Eye (tissue), 1 donor: ENCODE data around the gene GRIK4.
"Not testable (repeated sequence)": the region's sequence is repeated elsewhere in the genome, so short reads cannot be mapped to it uniquely, and the experiment has no call there.

Experiments
- DNase-seq: peaks from one replicate; pipeline ENCODE4 v3.0.0-alpha.2; 2015

Gene GRIK4

GRCh38 chr11:120787224-120787623, 275.7 kb downstream of the GRIK4 start:
- DNase-seq: not testable (repeated sequence)

DNA sequence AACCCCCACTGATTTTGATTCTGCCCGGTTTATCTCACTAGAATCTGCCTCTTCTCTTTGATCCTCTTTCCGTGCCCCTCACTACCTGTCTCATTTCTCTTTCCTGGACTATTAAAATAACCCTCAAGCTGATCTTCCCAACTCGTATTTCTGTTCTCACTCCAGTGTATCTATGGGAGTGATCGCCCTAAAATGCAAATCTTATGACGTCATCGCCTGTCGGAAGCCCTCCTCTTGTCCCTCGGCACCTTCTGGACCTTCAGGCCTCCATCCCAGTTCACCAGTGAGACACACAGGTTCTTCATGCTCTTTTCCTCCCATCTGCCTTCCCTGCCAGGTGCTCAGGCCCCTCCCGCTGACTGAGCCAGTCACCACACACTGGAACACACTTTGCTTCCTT, 277.8 kb downstream of the GRIK4 start:
- DNase-seq: no peak

GRCh38 chr11:120792306-120792705, 280.8 kb downstream of the GRIK4 start:
- DNase-seq: no peak

DNA sequence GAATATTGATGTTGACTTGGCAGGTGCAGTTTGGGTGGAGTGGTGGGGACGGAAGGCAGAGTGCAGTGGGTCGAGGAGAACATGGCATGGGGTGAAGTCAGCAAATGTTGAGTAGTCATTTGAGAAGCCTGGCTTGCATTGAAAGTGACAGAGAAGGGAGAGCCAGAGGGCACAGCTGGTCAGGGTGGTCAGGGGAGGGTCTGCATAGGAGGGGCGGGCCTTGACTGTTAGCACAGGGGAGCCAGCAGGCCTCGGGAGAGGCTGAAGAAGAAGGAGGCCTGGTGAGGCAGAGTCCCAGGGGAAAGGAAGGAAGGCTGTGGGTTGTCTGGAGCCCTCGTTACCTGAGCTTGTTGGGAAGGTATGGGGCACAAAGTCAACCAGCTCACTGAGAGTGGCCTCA, 281.6 kb downstream of the GRIK4 start:
- DNase-seq: no peak

GRCh38 chr11:120793806-120794479, 282.4 kb downstream of the GRIK4 start:
- no peak for DNase-seq

GRCh38 chr11:120794748-120795147, 283.2 kb downstream of the GRIK4 start:
- DNase-seq: no peak

DNA sequence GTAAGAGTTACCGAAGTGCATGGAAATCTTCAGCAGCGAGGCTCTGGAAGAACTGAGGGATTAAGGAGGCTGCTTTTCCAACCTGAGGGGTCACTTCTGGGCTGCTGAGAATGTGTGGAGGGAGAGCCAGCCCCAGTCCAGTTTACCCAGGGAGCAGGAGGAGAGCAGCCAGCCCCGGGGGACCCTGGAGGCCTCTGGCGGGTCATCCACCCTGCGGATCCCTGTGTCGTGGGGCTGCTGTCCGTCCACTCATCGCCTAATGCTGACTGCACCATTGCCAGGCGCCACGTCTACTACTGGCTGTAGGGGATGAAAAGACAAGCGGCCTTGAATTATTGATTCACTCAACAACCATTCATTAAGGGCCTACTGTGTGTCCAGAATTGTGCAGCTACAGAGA, 283.6 kb downstream of the GRIK4 start:
- DNase-seq: no peak

- no peak for DNase-seq
These were observed 285.6 kb downstream of the GRIK4 start for GRCh38 chr11:120797143-120797542.

- DNase-seq: no peak
These were observed 287.3 kb downstream of the GRIK4 start for GRCh38 chr11:120798854-120799253.

DNA sequence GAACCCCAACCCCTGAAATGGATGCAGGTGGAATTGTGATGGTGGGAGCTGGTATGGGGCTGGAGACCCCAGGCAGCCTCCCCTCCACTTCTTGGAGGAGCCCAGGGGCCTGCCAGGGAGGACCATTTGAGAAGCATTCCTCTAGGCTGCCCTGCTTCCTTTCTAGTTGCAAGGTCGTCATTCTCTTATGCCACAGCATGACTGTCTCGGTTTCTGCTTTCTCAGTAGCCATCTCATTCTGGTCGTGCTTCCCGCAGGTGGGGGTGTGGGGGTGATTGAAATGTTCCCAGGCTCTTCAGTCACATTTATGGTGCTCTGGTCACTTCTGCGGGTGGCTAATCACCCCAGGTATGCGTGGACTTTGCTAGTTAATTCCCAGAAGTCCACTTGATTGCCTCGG, 288.7 kb downstream of the GRIK4 start:
- DNase-seq: no peak

DNA sequence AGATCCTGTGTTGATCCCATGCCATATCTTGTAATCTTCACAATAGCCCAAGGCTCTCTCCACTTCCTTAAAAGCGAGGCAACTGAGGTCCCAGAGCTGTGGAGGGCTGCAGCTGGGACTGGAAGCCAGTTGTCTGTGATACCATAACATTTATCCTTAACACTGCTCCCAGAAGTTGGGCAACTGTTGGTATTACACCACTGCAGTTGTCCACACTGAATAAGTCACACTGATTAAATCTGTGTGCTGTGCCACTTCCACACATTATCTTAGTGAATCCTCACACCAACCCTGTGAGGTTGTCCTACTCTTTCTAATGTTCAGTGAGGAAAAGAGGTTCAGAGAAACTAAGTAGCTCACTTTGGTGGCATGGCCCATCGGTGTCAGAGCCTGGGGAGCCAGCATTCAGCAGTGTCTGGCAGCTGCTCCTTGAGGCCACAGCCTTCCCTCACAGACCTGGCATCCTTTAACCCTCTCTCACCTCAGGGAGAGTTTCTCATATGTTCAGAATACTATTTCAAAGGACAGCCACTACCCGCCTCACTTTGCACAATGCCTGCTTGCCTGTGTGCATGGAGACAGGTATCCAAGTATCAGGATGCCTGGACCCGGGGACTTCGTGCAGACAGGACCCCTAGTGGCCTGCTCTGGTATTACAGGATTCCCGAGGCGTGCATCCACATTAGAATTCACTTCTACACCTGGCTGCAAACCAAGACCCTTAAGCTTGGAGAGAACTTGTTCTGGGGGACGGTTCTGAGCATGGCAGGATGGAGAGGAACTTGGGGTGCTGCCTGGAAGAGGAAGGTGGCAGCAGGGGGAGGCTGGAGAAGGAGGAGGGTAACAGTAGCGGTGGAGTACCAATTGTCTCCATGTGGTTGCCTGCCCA, 290.5 kb downstream of the GRIK4 start:
- DNase-seq: peak; percentile 90

DNA sequence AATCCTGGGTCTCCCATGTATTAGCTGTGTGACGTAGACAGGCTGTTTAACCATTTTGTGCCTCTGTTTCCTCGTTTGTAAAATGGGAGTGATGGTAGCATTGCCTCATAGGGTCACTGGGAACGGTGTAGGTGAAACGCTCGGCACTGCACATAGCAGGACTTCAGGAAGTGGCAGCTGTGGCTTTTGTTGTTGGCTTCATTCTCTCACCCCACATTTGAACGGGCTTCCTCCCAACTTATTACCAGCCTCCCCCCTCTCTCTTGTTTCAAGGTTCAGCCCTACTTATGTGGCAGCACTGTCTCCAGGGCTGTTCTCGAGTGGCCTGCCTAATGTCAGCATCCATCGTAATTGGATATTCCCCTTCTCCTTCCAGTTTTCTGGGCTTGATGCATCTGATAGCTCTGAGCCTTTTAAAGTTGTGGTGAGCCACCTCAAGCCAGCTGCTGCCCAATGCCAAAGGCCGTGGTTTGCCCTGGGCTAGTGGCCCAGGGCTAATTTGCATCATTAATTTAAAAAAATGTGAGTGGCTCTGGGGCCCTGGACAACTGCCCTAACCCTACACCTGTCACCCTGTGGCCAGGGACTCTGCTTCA, 294.5 kb downstream of the GRIK4 start:
- DNase-seq: no peak

DNA sequence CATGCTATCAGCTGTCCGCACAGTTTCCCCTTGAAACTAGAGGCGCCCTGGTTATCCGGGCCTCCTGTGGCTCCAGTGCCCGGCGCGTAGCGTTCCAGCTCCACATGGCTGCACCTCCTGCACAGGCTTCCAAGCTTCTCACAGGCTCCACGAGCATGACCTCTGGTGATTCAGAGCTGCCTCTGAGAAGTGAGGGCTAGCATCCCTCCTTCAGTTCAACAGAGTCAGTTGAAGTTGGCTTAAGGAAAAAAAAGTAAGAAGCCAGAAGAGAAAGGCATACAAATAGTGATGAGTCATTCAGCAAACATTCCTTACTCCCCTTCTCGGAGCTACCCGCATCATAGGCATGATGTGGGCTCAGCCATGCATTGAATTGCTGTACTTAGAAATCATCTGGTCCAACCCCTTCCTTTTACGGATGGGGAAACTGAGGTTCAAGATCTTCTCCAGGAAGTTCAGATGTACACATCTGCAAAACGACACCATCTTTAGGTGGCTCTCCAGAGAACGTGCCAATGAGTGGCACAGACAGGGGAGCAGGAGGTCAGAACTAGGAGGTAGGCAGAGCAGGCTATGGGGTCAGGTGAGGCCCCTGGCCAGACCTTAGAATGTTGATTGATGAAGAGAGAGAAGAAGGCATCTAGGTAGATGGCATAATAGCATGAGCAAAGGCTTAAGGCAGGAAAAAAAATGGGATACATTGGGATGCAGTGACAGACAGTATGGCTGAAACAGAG, 296.0 kb downstream of the GRIK4 start:
- DNase-seq: no peak

DNA sequence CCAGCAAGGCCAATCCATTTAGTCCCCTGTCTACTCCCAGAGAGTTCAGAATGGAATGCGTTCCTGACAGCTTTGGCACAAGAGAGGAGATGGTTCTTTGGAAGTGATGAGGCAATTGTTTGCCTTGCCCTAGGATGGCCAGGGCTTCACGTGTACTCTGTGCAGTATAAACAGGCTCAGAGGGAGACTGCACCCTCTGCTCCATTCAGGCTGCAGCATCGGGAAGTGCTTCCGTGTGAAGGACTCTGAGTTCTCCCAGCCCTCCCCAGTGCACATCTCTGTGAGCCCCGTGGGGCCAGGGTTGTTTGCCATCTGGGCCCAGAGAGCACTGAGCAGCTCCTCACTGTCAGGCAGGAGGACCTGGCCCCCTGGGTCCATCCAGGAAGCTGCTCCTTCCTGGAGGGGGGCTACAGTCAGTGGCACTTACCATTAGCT, 297.1 kb downstream of the GRIK4 start:
- DNase-seq: no peak

- DNase-seq: no peak
These were observed 298.7 kb downstream of the GRIK4 start for GRCh38 chr11:120810251-120810650.

DNA sequence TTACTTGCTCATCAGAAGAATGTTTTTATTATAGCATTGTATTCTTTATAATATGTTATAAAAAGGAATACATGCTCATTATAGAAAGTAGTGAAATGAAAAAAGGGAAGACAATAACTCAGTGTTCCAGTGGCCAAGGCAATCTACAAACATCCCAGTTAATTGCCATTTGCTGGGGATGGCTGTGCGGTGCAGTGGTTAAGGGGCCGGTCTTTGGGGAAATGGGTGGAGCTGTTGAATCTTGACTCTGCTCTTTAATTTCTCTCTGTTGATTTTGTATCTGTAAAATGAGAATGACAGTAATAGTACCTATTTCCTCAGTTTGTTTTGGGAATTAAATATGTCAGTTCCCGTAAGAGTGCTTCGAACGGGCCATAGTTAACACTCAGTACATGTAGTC, 299.7 kb downstream of the GRIK4 start:
- no peak for DNase-seq

- no peak for DNase-seq
These were observed 300.2 kb downstream of the GRIK4 start for GRCh38 chr11:120811731-120812130.

DNA sequence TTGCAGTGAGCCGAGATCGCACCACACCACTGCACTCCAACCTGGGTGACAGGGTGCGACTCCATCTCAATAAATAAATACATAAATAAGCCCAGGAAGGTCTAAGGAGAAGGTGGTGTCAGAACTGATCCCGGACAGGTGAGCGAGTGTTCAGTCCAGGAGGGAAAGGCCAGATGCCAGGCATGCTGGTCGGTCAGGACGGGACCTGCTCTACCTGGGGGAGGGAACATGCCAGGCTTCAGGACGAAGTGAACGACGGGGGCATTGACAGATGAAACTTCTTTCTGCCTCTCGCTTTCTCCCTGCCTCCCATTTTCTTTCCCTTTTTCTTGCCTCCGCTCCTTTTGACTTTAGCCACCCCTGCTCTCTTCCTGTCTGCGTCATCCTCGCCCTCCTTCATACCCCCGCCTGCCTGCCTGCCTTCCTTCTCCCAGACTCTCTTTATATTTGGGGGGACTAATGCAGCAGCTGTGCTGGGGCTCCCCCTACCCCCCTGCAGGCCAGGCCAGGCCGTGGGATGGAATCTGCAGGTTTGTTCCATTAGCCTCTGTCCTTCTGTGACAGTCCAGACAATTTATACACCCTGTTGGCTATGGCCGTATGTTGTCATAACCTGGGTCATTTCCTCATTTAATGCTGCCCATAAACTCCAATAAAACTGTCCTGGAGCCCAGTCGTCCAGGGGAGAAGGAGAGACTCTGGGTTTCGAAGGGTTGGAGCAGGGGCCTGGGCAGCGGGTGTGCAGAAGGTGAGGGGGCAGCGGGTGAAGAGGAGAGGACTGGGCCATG, 303.2 kb downstream of the GRIK4 start:
- DNase-seq: no peak

DNA sequence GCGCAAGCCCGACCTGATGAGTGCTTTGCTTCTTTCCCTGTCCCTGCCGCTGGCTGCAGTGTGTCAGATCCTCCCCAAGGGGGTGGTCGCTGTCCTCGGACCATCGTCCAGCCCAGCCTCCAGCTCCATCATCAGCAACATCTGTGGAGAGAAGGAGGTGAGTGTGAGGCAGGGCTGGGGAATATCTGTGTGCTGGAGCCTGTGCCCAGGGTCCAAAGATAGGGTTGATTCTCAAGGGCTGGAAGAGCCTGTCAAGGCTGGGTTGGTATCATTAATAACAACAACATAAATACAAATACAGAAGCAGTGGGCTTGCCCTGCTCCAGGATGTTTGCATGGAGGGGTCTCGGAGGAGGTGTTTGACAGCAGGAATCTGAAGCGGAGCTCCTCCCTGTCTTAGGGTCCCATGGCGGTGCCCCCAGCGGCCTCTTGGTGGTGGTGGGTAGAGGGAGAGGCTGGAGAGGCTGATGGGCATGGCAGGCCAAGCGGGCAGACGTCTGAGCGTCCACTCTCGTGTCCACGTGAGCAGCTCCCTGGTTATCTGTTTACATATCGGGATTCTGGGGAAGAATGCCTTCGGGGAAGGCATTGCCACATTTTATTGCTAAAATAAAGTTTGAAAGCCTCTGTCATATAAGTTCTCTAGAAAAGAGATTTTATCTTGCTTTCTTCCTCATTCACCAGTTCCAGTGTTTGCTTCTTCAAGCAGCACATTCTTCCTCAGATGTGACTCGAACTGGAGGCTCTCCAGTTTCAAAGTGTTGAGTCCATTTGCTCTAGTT, 304.0 kb downstream of the GRIK4 start:
- no peak for DNase-seq

DNA sequence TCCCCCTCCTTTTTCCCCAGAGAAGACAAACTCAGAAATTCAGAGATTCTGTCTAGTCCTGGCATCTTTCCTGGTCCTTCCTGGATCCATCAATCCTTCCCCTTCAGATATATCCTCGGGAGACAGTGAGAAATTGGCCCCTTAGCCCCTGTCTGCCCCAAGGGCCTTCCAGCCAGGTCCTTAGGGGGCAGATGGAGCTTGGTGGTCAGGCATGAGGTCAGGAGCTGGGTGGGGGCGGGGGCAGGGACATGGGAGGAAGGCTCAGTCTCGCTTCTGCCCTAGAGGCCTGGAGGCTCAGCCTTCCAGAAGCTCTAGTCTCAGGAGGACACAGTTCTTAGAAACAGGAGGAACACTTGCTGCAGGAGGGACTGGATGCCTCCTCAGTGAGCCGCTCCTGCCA, 304.6 kb downstream of the GRIK4 start:
- DNase-seq: no peak

DNA sequence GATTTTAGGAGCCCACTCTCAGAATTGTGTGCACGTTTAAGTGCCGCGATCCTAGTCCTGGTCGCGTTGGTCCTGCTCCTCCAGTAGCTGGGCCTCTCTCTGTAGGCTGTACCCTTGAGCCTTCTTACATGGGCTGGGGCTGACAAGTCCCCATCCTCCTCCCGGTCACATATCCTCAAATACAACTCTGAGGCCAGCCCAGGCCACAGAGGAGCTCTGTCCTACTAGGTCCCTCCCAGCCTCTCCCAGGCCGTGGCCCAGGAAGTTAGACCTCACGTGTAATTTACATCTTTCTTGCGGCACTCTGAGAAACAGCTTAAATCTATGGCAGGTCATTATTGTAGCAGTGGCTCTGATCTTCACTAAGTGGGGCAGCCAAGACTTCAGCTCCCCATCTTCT, 305.2 kb downstream of the GRIK4 start:
- no peak for DNase-seq

- no peak for DNase-seq
These were observed 305.6 kb downstream of the GRIK4 start for GRCh38 chr11:120817158-120817557.
